ENCODE measurements around the gene PKNOX2. TPM values are rescaled to one million over a fixed set of nuclear protein-coding genes. Genes with fewer than 3 reads are reported as not detected.

Gene PKNOX2
- total and polyA plus RNA-seq, 10 of the 15 experiments (the other 5 are each of a cell fraction or from before 2014, with no cell fraction given) = not detected

- no peak overlapping the region for H3K4me2 ChIP-seq (ENCODE audit: control insufficient read depth, insufficient read depth)
- no peaks in the 10 kb centered on the region for H3K4me1 ChIP-seq (ENCODE audit: control insufficient read depth, insufficient read depth, low read length)
- intact Hi-C loops (cut with micrococcal nuclease; ENCODE audit: unreplicated experiment) (no loop called here), in situ Hi-C loops (cut with MboI) (no loop called here)
- peaks cover 0 to 3% of the 10 kb centered on the region in 2 experiments; a peak in 3 of 4 replicates for H3K27me3 ChIP-seq (replicated peaks in 1 of 2; ENCODE audit: control insufficient read depth in 2 of 2, insufficient read depth in 2 of 2, low read length in 1 of 2)
- H3K4me3 ChIP-seq = no peak overlapping the region
- BruUV-seq (replicated peaks) = no TSS peak
- no peak overlapping the region for H3K9ac ChIP-seq (ENCODE audit: control insufficient read depth, insufficient read depth, low read length)
- RAD21 ChIA-PET (ENCODE audit: unreplicated experiment) = no interaction called here
- POLR2A ChIA-PET = interaction anchor here (1.3 kb wide), 1 partner anchor 23 kb away, joined by 3 read pairs; no protein-coding TSS in a partner anchor
- H3K36me3 ChIP-seq (ENCODE audit: control insufficient read depth in 2 of 2, insufficient read depth in 2 of 2, low read length in 1 of 2) = no peaks in the 10 kb centered on the region
- ATAC-seq = no peak
- H3K27ac ChIP-seq (ENCODE audit: control insufficient read depth, insufficient read depth) = no peak overlapping the region
- FAIRE-seq = no peak
- SMC1A ChIA-PET (ENCODE audit: uncharacterized antibody, unreplicated experiment) = interaction anchor here (0.9 to 1.2 kb wide), 2 partner anchors 11 to 22 kb away, joined by 3 read pairs; no protein-coding TSS in a partner anchor
- H2AFZ ChIP-seq (ENCODE audit: control insufficient read depth, low read depth, low read length) = no peak overlapping the region
- H4K20me1 ChIP-seq (ENCODE audit: control insufficient read depth, insufficient read depth) = no peaks in the 10 kb centered on the region
- 47% methylated on average over 9 of the region's 14 CpGs for WGBS (ENCODE audit: insufficient coverage, insufficient replicate concordance, low lambda C conversion rate, missing lambda C conversion rate)
- CTCF ChIA-PET = no interaction called here
- no peaks in the 10 kb centered on the region for H3K79me2 ChIP-seq (ENCODE audit: control insufficient read depth, insufficient read depth, low read length)
- TF ChIP-seq ZNF24 (IDR thresholded peaks at IDR 0.05) = no peak
- no peak for TF ChIP-seq ESRRA (IDR thresholded peaks at IDR 0.05; ENCODE audit: low read length)
- no peak for TF ChIP-seq TCF7 (IDR thresholded peaks at IDR 0.05; ENCODE audit: borderline replicate concordance)
- TF ChIP-seq ASH2L (IDR thresholded peaks at IDR 0.05; ENCODE audit: borderline replicate concordance, low read depth) = no peak
- no peak for TF ChIP-seq YBX1 (IDR thresholded peaks at IDR 0.05)
- no peak for TF ChIP-seq SP1 (IDR thresholded peaks at IDR 0.05; ENCODE audit: low read depth, low read length)
- no peak for TF ChIP-seq IRF5 (IDR thresholded peaks at IDR 0.05; ENCODE audit: borderline replicate concordance)
- TF ChIP-seq ZBTB40 (IDR thresholded peaks at IDR 0.05; ENCODE audit: borderline replicate concordance) = no peak
- no peak for TF ChIP-seq BCL11A (IDR thresholded peaks at IDR 0.05; ENCODE audit: low read depth, low read length)
- TF ChIP-seq DPF2 (IDR thresholded peaks at IDR 0.05) = no peak
- no peak for TF ChIP-seq PBX3 (IDR thresholded peaks at IDR 0.05; ENCODE audit: insufficient replicate concordance, low read depth, low read length)
- TF ChIP-seq KLF5 (IDR thresholded peaks at IDR 0.05; ENCODE audit: partially characterized antibody) = no peak
- no peak for TF ChIP-seq HSF1 (IDR thresholded peaks at IDR 0.05; ENCODE audit: low read depth, low read length)
- TF ChIP-seq MTA2 (IDR thresholded peaks at IDR 0.05; ENCODE audit: low read depth) = no peak
- no peak for TF ChIP-seq SUZ12 (IDR thresholded peaks at IDR 0.05; ENCODE audit: unreplicated experiment)
- TF ChIP-seq RBBP5 (conservative IDR thresholded peaks at IDR 0.05) = no peak
- H3K9me3 ChIP-seq (replicated peaks; ENCODE audit: control insufficient read depth, insufficient read depth, low read length) = no peaks in the 10 kb centered on the region
- DNase-seq (ENCODE audit: low read depth, low spot score) = no peak
Observed at GRCh38 chr11:125379981-125380380, 215.4 kb downstream of the PKNOX2 start.

All from GM12878 (cell line).